IMR-90 (cell line): ENCODE results near the gene DOHH. TPM values are rescaled to one million over a fixed set of nuclear protein-coding genes. Genes with fewer than 3 reads are reported as not detected.

Source experiments
- ATAC-seq: fragments of 200-7000 bp; cut with Tn5 transposase; 2 replicates; pipeline ENCODE4 v1.9.1; 2020; ENCODE audit warnings: low read depth, mild to moderate bottlenecking, moderate library complexity
- BruUV-seq: library from RNA; stranded (reverse); fragments of 400-500 nt; replicated peaks from 2 replicates; lab custom pipeline; 2021; lab: Mats Ljungman, UMichigan
- CTCF ChIA-PET: fragments of 300-600 bp; formaldehyde crosslinking; extraction: SDS; loops from one replicate; lab custom pipeline; 2021; ENCODE audit warnings: antibody characterized with exemption; lab: Yijun Ruan, JAX
- POLR2A ChIA-PET: fragments of 300-600 bp; sonication (Branson Sonifier 250); formaldehyde crosslinking; loops from one replicate; lab custom pipeline; 2022; ENCODE audit warnings: antibody characterized with exemption; ENCODE audit not compliant: unreplicated experiment; lab: Charles Lee
- DNase-seq: peaks from one replicate; pipeline ENCODE4 v3.0.0; 2013
- H2AFZ ChIP-seq: replicated peaks from 2 replicates; pipeline ENCODE3; 2013; ENCODE audit warnings: low read length, mild to moderate bottlenecking; ENCODE audit not compliant: poor library complexity
- H2AK5ac ChIP-seq: 2 replicates; pipeline ENCODE4 v1.6.1; 2013; ENCODE audit warnings: low read depth, low read length, inconsistent platforms
- H2AK9ac ChIP-seq: replicated peaks from 2 replicates; pipeline ENCODE3; 2013; ENCODE audit warnings: mild to moderate bottlenecking, low read depth, low read length, moderate library complexity; ENCODE audit not compliant: poor library complexity
- H2BK120ac ChIP-seq: 2 replicates; pipeline ENCODE4 v1.6.1; 2013; ENCODE audit warnings: low read depth, low read length, inconsistent platforms
- H2BK15ac ChIP-seq: 3 replicates; pipeline ENCODE4 v1.6.1; 2013; ENCODE audit warnings: low read depth, low read length, inconsistent platforms
- H2BK20ac ChIP-seq: 2 replicates; pipeline ENCODE4 v1.6.1; 2013; ENCODE audit warnings: low read depth, mild to moderate bottlenecking, inconsistent platforms, low read length, moderate library complexity
- H2BK5ac ChIP-seq: 2 replicates; pipeline ENCODE4 v1.6.1; 2013; ENCODE audit warnings: mild to moderate bottlenecking, low read depth, low read length, inconsistent platforms; ENCODE audit not compliant: poor library complexity, severe bottlenecking
- H3K14ac ChIP-seq: replicated peaks from 2 replicates; pipeline ENCODE4 v1.6.1; 2013; ENCODE audit warnings: low read depth, low read length, inconsistent platforms
- H3K18ac ChIP-seq: 2 replicates; pipeline ENCODE4 v1.6.1; 2013; ENCODE audit warnings: low read depth, low read length, control low read depth
- H3K23ac ChIP-seq: 2 replicates; pipeline ENCODE4 v1.6.1; 2013; ENCODE audit warnings: low read depth, low read length, inconsistent platforms
- H3K27ac ChIP-seq: 2 replicates; pipeline ENCODE4 v1.5.1; 2013; ENCODE audit warnings: mild to moderate bottlenecking, control low read depth, low read length; ENCODE audit not compliant: insufficient read depth
- H3K27me3 ChIP-seq: 2 replicates; pipeline ENCODE4 v1.6.1; 2013; ENCODE audit warnings: low read length; ENCODE audit not compliant: control insufficient read depth, insufficient read depth
- H3K36me3 ChIP-seq: 2 replicates; pipeline ENCODE4 v1.6.1; 2013; ENCODE audit warnings: low read length, mixed read lengths; ENCODE audit not compliant: control insufficient read depth, insufficient read depth
- H3K4ac ChIP-seq: 2 replicates; pipeline ENCODE4 v1.6.1; 2013; ENCODE audit warnings: low read depth, low read length, inconsistent platforms
- H3K4me1 ChIP-seq: 2 replicates; pipeline ENCODE4 v1.6.1; 2013; ENCODE audit warnings: low read length, mixed read lengths; ENCODE audit not compliant: control insufficient read depth, insufficient read depth
- H3K4me2 ChIP-seq: 2 replicates; pipeline ENCODE4 v1.6.1; 2013; ENCODE audit warnings: low read depth, mild to moderate bottlenecking, control low read depth, low read length, moderate library complexity
- H3K4me3 ChIP-seq: 2 replicates; pipeline ENCODE4 v1.5.1; 2013; ENCODE audit warnings: low read depth, mild to moderate bottlenecking, control low read depth, low read length, moderate library complexity; ENCODE audit not compliant: insufficient read depth
- H3K56ac ChIP-seq: 2 replicates; pipeline ENCODE4 v1.6.1; 2013; ENCODE audit warnings: low read length, inconsistent platforms; ENCODE audit not compliant: insufficient read depth; ENCODE audit errors: extremely low read depth
- H3K79me1 ChIP-seq, 2 experiments: 2 replicates each; pipeline ENCODE4 v1.6.1; 2013; ENCODE audit warnings: low read length in 2 of 2, inconsistent platforms in 1 of 2, low read depth in 1 of 2
- H3K9ac ChIP-seq: 2 replicates; pipeline ENCODE4 v1.6.1; 2013; ENCODE audit warnings: low read depth, low read length, control low read depth
- H3K9me1 ChIP-seq: 2 replicates; pipeline ENCODE4 v1.6.1; 2013; ENCODE audit warnings: low read length, inconsistent platforms; ENCODE audit not compliant: insufficient read depth
- H3K9me3 ChIP-seq: 2 replicates; pipeline ENCODE4 v1.6.1; 2013; ENCODE audit warnings: low read length; ENCODE audit not compliant: control insufficient read depth, insufficient read depth
- H4K20me1 ChIP-seq: 2 replicates; pipeline ENCODE4 v1.6.1; 2013; ENCODE audit warnings: low read length, inconsistent platforms; ENCODE audit not compliant: insufficient read depth
- H4K5ac ChIP-seq: 2 replicates; pipeline ENCODE4 v1.6.1; 2013; ENCODE audit warnings: mild to moderate bottlenecking, low read depth, low read length, control low read depth
- H4K8ac ChIP-seq, 2 experiments: 2 replicates each; pipeline ENCODE4 v1.6.1; 2013; ENCODE audit warnings: low read depth in 2 of 2, low read length in 2 of 2, control low read depth in 1 of 2, inconsistent platforms in 1 of 2
- H4K91ac ChIP-seq: 2 replicates; pipeline ENCODE4 v1.6.1; 2013; ENCODE audit warnings: low read depth, low read length, inconsistent platforms; ENCODE audit not compliant: insufficient read depth
- CEBPB ChIP-seq: IDR thresholded peaks from 2 replicates; pipeline ENCODE4 v1.6.1; 2012; ENCODE audit warnings: low read depth, low read length, improper control_type of control experiment
- WGBS, 2 experiments: methylation state at CpG; one replicate each; pipeline versions ENCODE4 v1.1.5 to v1.1.7; 2013; ENCODE audit warnings: missing lambda C conversion rate in 2 of 2; ENCODE audit not compliant: insufficient read length in 1 of 2; ENCODE audit errors: extremely low coverage in 2 of 2; 5-methylcytosine and 5-hydroxymethylcytosine counted together
- dilution Hi-C: fragments of 300-500 bp; cut with HindIII; formaldehyde crosslinking; loops from one replicate; pipeline ENCODE4 v1.14.3; 2018; ENCODE audit warnings: low sequenced_read_pairs; ENCODE audit not compliant: unreplicated experiment
- in situ Hi-C: fragments of 300-500 bp; cut with MboI; formaldehyde crosslinking; loops from 3 replicates; pipeline ENCODE4 v1.14.3; 2019; ENCODE audit warnings: low sequenced_read_pairs, inconsistent platforms, mixed read lengths
- intact Hi-C: fragments of 100-400 bp; cut with micrococcal nuclease; formaldehyde crosslinking; loops from 2 replicates; pipeline ENCODE4 v1.10.0; 2022
- polyA plus RNA-seq, 3 experiments: library from polyadenylated mRNA; depleted of rRNA; stranded (reverse); fragments of >200 nt; gene quantifications; 2 replicates each; pipeline ENCODE4 v1.2.3, GENCODE V29; 2012; ENCODE audit warnings: low replicate concordance in 1 of 3
- total RNA-seq: library from RNA; depleted of rRNA; stranded (reverse); fragments of >200 nt; gene quantifications from 2 replicates; pipeline ENCODE4 v1.2.3, GENCODE V29; 2012

The DOHH gene
- total and polyA plus RNA-seq, 2 of the 4 experiments (the other 2 are of a cell fraction), result 3.2 to 9.2 TPM

- TF ChIP-seq CEBPB, result no peak
- Histone ChIP-seq H3K4me1 (no peaks in the 10 kb centered on the region), H3K4me2 (no peak overlapping the region), H3K79me1 (no peaks in the 10 kb centered on the region; a peak in 1 of 4 replicates), H2AFZ (no peak overlapping the region), H3K27ac (no peak overlapping the region), H4K8ac (no peak overlapping the region), H2BK20ac (no peak overlapping the region), H3K23ac (no peak overlapping the region), H3K9ac (no peak overlapping the region), H4K5ac (no peak overlapping the region), H2BK120ac (no peak overlapping the region), H2AK9ac (no peak overlapping the region), H3K18ac (no peak overlapping the region), H2AK5ac (no peak overlapping the region), H3K14ac (no peak overlapping the region), H2BK15ac (no peak overlapping the region), H3K9me1 (no peaks in the 10 kb centered on the region), H3K4ac (no peak overlapping the region), H3K4me3 (no peak overlapping the region), H3K9me3 (no peaks in the 10 kb centered on the region; the same call in 1 of the 2 replicates), H3K36me3 (no peaks in the 10 kb centered on the region), H3K27me3 (peaks cover 16% of the 10 kb centered on the region), H4K91ac (no peak overlapping the region), H4K20me1 (peaks cover under 1% of the 10 kb centered on the region), H2BK5ac (no peak overlapping the region), H3K56ac (no peak overlapping the region)
- CTCF ChIA-PET, result no interaction called here
- dilution Hi-C loops (no loop called here), in situ Hi-C loops (loop anchor here (5.0 to 25.0 kb wide), 2 partner anchors 147 to 512 kb away; no protein-coding TSS in a partner anchor), intact Hi-C loops (loop anchor here (5.0 kb wide), 1 partner anchor 167 kb away; no protein-coding TSS in a partner anchor)
- no TSS peak for BruUV-seq
- DNase-seq (no peak), ATAC-seq (no peak)
- POLR2A ChIA-PET, result no interaction called here
- 100% methylated on average over 1 of the region's 2 CpGs; no CpG with 5 or more reads in 1 of the 2 experiments for WGBS, 2 experiments
Observed at GRCh38 chr19:3474614-3475013, 25.9 kb downstream of the DOHH start.
